Thoracic aorta (tissue), 2 donors: ENCODE measurements around the gene SHLD2. TPM values are rescaled to one million over a fixed set of nuclear protein-coding genes. Genes with fewer than 3 reads are reported as not detected.

Experiments
- total RNA-seq, 2 donors: library from RNA; depleted of rRNA; stranded (reverse); fragments of >200 nt; gene quantifications; one replicate each; pipeline versions ENCODE4 v1.1.0 to v1.2.3, GENCODE V29; 2016

The SHLD2 gene
- total RNA-seq, 2 donors from 2014 or later, result 18.1 to 28.9 TPM

Other genes with a start within 250 kb of the SHLD2 start
- 10 to 100 TPM; 49.4 to 55.0 TPM for gene MMRN2, start 137.6 kb upstream of the SHLD2 start, total RNA-seq
- 100 to 1,000 TPM in 1 of 2 donors, 10 to 100 TPM in 1; 50.9 to 167 TPM for gene SNCG, start 136.6 kb upstream of the SHLD2 start, total RNA-seq
- gene ADIRF, start 126.7 kb upstream of the SHLD2 start, total RNA-seq, result 100 to 1,000 TPM; 318 to 644 TPM
- not detected for gene FAM25A, start 74.9 kb upstream of the SHLD2 start, total RNA-seq
- gene GLUD1, start 363 bp upstream of the SHLD2 start, total RNA-seq, result 100 to 1,000 TPM; 141 to 189 TPM
- gene NUTM2A, start 130.2 kb downstream of the SHLD2 start, total RNA-seq, result 1 to 10 TPM in 1 of 2 donors, under 1 TPM in 1; 0.81 to 2.7 TPM